Effector CD8-positive, alpha-beta T cell (primary cell): ENCODE measurements around the gene U2AF2.
A peak's percentile ranks its signal among the peaks of the same experiment; 100 is the strongest.

Source experiments
- DNase-seq: peaks from one replicate; lab custom pipeline; 2025; lab: John Stamatoyannopoulos, UW

Gene U2AF2

DNA sequence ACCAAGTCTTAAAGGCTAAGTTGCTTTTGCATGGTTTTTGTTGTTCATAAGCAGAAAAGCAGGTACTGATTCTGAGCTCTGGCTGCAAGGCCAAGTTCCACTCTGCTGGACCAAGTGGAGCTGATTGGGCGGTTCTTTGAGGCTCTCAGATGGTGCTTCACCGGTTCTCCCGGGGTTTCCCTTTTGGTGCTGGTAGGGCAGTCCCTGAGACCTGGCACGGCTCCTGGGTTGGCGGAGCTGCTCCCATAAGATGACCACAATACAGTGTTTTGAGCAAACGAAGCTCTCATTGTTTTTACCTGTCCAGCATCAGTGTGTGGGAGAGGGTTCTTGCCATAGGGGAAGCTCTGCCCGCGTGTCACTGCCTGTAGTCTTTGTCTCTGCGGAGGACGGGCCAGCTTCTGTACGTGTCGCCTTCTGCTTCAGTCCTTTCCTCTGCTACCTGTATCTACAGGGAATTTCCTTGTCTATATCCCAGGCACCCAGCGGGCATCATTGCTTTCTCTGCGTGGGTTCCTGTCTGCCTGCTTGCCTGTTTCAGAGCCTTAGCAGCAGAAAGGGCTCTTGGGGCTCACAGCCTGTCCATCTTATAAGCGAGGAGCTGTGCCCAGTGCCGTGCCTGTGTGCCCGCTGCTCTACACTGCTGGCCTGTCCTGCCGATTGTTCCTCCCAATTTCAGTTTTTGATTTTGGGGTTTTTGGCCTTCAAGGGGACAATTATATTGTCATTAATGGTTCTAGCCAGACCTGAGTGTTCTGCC is 2.3 kb downstream of the U2AF2 start:
- DNase-seq = no peak

DNA sequence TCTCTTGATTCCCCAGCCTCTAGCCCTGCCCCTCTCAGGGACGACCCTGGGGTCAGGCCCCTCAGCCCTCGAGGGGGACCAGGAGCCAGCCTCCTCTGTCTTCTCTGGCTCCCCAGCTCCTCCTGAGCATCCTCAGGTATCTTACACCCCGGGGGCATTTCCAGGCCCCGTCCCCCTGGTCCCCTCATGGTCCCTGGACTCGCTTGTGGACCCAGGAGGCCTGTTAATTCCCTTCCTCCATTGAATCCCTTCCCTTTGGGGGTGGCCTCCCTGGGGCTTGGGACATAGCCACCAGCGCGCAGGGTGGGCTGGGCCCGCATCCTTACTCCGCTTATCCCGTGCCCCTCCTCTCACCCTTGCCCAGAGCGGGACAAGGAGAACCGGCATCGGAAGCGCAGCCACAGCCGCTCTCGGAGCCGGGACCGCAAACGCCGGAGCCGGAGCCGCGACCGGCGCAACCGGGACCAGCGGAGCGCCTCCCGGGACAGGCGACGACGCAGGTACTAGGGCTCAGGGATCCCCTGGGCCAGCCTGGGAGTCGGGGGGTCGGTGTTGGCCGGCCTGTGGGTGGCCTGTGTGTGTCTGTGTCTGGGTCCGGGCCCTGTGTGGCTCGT is 4.1 kb downstream of the U2AF2 start:
- DNase-seq = no peak

DNA sequence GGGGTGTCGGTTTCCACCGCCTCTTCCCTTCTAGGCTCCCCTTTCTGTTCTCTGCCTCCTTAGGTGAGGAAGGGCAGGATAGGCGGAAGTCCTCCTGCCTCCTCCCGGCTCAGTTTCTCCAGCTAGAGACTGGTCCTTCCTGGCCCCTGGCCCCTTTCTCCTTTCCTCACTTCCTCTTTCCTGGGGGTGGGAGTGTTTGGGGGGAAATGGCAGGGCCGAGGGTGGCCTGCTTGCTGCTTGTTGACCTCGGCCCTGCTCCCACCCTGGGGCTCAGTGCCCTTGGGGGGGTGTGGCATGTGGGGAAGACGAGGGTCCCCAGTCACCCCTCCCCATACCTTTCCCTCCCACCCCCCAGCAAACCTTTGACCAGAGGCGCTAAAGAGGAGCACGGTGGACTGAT is 5.0 kb downstream of the U2AF2 start:
- no peak for DNase-seq

DNA sequence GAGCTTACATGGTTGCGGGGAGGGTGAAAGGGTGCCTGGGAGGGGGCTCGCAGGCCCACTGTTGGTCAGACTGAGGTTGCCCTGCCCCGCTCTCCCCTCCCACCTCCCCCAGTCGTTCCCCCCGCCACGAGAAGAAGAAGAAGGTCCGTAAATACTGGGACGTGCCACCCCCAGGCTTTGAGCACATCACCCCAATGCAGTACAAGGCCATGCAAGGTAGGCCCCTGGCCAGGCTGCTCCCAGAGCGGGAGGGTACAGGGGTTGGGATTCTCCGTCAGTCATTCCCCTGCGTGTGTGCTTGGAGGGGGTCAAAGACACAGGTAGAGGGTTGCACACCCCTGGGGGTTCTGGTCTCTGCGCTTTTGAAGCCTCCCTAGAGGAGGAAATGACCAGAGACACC is 5.6 kb downstream of the U2AF2 start:
- DNase-seq = no peak

DNA sequence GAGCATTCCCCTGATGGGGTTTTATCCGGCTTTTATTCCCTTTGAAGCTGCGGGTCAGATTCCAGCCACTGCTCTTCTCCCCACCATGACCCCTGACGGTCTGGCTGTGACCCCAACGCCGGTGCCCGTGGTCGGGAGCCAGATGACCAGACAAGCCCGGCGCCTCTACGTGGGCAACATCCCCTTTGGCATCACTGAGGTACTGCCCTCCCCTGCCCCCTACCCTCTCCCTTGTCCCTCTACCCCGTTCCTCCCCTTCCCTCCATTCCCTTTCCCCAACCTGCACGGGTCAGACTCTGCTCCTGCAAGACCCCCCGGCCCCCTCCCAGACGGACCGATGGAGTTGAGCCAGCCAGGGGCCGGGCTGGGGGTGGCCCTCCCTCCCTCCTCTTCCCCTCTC is 6.2 kb downstream of the U2AF2 start:
- no peak for DNase-seq

DNA sequence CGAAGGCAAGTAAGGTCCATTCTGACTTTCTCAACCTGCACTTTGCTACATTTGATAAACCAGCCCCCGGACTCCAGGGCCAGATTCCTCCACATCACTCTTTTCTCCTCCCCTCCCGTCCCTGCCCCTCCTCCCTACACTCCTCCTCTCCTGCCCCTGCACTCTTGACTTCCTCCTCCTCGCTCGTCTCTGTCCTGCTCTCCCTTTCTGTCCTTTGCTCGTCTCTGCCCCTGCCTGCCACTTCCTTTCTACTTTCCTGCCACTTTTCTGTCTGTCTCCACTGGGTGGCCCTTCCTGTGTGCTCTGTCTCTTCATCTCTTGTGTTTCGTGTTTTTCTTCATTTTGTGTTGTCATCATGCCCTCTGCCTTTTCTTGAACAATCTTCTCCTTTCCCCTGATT is 7.0 kb downstream of the U2AF2 start:
- DNase-seq = no peak

DNA sequence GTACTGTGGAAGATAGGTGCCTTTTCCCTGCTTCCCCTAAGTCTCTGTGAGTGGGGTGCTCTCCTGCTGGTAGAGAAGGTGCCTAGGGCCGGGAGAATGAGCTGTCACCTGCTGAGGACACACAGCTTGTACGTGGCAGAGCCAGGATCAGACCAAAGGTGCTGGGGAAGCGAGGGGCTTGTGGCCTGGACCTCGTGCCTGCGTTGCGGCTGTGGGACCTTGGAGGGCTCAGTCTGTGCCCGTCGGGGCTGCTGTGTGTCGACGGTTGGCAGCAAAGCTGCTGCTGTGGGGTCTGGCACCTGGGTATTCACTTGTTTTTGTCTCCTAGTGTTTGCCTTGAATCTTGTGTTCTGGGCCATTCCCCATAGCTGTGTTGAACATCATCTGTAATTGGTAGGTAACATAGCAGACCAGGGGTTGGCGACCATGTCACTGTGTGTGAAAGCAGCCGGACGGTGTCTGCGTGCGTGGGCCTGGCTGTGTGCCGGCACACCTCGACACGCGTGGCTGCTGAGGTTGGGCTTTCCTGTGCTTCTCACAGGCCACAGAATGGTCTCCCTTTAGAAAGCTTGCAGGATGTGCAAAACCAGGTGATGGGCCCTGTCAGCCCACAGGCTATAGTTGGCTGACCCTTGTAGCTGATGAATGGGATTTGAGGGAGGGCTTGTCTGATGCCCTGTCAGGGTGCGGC is 9.2 kb downstream of the U2AF2 start:
- no peak for DNase-seq

DNA sequence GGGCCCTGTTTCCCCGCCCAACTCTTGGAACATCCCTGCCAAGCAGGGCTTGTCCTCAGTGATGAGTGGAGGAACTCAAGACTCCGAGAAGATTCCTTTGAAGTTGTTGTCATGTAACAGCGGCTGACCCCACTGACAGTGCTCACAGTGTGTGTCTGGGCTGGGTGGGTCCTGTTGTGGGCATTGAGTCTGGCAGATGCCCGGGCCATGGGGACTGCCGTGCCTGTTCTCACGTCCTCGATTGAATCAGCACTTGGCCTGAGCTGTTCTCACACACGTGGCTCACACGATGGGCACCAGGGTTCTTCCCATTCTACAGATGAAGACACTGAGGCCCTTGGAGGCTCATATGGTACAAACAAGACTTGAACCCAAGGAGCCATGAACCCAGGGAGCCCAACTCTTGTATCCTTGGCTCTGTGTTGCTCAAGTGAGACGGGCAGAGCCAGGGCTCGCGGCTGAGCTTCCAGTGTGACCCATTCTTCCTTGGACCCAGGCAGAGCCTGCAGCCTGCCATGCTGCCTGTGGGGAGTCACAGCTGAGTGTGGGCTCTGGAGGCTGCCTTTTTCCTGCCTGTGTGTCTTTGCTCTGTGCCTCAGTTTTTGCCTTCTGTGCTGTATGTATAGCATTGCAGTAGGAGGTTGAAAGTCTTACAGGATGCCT is 11.6 kb downstream of the U2AF2 start:
- no peak for DNase-seq

DNA sequence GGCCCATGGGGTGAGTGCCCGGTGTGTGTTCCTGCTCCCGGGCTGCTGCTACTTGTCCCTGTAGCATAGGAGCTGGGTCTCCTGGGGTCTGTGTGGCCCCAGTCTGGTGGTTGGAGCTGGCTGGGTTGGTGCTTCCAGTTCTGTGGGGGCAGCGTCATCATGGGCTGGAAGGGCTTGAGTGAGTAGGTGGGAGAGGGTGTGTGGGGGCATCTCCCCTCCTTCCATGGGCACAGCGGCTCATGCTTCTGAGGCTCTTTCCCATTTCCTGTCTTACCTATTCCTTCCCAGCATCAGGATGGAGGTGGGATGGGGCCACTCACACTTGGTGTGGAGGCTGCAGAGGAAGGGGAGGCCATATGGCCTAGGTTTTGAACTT is 12.2 kb downstream of the U2AF2 start:
- no peak for DNase-seq

DNA sequence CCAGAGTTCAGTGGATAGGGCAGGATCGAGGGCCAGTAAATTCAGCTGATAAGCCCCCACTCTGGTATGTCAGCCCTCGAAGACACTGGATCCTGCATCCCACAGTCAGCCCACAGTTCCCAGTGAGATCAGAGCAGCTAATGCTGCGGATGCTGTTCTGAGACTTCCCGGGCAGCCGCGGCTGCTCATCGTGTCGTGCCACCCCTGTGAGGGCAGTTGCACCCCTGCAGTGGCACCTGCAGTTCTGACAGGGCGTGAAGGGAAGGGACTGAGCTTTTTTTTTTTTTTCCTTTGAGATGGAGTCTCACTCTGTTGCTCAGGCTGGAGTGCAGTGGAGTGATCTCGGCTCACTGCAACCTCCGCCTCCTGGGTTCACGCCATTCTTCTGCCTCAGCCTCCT is 12.7 kb downstream of the U2AF2 start:
- DNase-seq = no peak

DNA sequence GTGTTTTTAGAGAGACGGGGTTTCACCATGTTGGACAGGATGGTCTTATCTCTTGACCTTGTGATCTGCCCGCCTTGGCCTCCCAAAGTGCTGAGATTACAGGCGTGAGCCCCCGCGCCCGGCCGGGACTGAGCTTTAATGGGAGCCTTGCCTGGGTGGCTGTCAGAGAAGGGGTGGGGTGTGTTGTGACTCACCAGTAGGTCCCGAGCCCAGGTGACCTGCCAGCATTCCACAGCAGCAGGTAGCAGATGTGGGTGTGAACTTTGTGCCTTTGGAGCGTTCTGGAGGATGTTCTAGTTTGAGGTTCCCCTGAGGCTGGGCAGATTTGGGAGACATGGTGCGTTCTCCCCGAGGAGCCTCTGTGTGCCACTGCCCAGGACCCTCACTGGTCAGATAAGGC is 13.1 kb downstream of the U2AF2 start:
- DNase-seq = no peak

DNA sequence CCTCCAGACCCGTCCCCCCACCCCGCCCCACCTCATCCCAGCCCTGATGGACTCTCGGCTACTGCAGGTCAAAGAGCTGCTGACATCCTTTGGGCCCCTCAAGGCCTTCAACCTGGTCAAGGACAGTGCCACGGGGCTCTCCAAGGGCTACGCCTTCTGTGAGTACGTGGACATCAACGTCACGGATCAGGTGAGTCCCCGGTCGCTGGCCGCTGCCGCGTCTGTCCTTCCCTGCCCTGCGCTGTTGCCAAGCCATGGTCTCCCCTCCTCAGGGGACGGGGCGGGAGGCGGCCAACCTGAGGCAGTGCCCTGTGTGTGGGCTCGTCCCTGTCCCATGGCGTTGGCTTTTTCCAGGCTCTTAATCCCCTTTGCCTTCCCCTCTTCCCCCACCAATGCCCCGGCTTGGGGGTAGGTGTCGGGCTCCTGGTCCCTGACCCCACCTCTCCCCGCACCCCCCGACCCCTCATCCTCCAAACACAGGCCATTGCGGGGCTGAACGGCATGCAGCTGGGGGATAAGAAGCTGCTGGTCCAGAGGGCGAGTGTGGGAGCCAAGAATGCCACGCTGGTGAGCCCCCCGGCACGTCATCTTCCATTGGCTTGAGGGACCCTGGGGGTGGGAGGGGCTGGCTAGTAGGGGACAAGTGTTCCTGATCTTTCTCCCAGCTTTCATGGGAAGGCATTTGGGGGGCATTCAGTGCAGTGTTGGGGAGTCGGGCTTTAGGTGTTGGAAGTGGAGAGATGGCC is 13.9 kb downstream of the U2AF2 start:
- DNase-seq = no peak

DNA sequence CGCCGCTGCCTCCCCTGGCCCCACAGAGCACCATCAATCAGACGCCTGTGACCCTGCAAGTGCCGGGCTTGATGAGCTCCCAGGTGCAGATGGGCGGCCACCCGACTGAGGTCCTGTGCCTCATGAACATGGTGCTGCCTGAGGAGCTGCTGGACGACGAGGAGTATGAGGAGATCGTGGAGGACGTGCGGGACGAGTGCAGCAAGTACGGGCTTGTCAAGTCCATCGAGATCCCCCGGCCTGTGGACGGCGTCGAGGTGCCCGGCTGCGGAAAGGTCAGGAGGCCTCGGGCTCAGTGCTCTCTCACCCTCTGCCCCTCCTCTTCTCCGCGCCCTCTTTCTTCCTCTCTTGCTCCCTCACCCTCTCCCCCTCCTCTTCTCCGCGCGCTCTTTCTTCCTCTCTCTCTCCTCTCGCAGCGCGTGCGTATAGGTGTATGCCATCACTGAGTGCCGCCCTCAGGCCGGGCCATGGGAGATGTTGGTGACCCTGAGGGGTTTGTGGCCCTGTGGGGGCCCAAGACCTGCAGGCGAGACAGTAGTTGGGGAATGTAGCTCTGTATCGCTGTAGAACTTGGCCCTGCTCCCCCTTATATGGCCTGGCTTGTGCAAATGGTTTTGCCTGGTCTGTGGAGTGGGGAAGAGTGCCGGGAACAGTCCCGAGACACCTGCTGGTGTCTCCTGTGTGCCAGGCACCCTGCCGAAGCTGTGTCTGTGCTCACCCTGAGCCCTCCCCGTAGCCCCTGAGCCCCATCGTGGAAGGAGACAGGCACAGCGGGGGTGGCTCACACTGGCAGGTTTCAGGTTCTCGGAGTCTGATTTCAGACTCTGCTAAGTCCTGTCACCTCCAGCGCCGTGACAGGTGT is 14.8 kb downstream of the U2AF2 start:
- no peak for DNase-seq

DNA sequence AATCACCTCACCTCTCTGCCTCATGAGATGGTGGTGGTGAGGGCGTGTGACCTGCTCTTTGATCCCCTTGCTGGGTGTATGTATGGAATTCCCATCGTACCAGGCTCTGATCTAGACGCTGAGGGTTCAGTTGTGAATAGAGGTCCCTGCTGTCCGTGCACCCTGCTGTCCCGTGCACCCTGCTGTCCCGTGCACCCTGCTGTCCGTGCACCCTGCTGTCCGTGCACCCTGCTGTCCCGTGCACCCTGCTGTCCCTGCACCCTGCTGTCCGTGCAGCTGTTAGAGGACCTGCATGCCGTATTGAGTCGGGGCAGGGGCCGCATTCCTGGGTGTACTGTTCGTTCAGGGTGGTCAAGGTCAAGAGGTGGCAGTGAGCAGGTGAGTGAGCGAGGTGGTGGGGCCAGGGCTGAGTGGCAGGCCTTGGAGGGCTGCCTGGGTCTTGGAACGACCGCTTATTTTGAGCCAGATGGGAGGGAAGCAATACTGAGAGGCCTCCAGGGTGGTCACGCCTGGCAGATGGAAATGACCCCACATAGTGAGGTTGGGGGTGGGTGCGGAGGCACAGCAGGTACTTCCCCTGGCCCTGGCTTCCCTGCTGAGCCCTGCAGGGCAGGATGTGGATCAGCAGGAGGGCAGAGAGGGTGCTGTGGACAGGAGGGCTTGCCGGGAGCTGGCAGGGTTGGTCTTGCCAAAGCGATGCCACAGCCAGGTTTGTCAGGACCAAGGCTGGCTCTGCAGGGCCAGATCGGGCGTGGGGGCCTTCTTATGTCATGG is 15.6 kb downstream of the U2AF2 start:
- no peak for DNase-seq

DNA sequence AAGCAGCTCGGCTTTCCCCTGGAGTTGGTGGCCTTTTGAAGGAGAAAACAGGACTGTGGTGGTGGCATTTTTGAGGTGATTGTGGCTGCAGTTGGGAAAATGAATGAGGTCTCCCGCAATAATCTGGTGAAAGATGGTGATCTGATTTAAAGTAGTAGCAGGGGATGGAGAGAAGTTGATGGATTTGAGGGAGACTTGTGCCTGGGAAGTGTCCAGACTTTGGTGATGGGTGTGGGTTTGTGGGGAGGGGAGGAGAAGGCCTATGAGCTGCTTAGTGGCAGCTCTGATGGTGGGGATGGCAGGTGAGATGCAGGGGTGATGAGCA is 16.2 kb downstream of the U2AF2 start:
- DNase-seq = no peak

DNA sequence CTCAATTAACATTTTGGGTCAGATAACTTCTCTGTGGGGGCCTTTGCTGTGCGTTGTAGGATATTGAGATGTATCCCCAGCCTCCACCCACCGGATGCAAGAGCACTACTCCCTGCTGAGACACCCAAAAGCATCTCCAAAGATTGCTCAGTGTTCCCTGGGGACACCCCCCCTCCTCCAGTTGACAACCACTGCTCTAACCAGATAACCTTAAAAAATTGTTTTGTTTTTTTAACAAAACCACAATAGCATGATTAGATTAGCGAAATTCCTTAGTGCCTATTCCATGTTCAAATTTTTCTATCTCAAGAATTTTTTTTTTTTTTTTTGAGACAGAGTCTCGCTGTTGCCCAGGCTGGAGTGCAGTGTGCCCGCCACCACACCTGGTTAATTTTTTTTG is 17.6 kb downstream of the U2AF2 start:
- no peak for DNase-seq

DNA sequence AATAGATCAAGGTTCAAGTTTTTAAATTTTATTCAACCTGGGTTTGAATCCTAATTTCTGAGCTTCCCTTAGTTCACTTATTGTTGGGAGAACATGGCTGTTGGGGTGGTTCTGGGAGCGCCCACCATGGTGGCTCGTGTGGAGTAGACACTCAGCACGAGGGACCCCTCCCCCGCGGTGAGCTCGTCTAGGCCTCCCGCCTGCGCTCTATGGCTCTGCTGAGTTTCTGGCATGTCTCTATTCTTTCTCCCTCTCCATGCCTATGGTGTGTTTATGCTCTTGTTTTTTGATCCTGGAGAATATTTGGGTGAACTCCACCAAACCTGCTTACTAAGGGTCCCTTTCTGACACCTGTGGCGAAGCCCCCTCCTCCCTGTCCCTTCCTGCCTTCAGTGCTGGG is 18.6 kb downstream of the U2AF2 start:
- no peak for DNase-seq

DNA sequence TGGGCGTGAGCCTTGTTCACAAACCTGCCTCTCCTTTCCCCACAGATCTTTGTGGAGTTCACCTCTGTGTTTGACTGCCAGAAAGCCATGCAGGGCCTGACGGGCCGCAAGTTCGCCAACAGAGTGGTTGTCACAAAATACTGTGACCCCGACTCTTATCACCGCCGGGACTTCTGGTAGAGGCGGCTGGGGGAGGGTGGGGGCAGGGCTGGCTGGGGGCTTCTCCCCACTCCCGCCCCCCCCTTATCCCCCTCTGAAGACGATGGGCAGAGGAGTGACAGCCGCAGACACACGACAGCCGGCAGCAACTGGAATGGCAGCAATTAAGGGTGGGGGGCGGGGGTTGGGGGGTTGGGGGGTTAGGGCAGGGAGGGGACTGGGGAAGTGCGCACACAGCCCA is 19.1 kb downstream of the U2AF2 start:
- no peak for DNase-seq

DNA sequence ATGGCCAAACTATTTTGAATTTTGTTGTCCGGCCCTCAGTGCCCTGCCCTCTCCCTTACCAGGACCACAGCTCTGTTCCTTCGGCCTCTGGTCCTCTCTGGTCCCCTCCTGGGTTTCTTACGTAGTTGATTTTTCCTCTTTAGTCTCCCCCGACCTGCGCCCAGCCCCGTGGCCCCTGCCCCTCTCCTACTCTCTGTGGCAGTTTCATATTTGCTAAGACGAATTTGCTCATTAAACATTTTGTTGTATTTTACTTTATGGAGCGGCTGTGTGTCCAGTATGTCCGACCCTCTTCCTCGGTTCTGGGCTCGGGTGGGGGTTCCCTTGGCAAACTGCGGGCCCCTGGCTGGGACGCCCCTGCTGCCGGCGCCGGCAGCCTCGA is 19.6 kb downstream of the U2AF2 start:
- no peak for DNase-seq

DNA sequence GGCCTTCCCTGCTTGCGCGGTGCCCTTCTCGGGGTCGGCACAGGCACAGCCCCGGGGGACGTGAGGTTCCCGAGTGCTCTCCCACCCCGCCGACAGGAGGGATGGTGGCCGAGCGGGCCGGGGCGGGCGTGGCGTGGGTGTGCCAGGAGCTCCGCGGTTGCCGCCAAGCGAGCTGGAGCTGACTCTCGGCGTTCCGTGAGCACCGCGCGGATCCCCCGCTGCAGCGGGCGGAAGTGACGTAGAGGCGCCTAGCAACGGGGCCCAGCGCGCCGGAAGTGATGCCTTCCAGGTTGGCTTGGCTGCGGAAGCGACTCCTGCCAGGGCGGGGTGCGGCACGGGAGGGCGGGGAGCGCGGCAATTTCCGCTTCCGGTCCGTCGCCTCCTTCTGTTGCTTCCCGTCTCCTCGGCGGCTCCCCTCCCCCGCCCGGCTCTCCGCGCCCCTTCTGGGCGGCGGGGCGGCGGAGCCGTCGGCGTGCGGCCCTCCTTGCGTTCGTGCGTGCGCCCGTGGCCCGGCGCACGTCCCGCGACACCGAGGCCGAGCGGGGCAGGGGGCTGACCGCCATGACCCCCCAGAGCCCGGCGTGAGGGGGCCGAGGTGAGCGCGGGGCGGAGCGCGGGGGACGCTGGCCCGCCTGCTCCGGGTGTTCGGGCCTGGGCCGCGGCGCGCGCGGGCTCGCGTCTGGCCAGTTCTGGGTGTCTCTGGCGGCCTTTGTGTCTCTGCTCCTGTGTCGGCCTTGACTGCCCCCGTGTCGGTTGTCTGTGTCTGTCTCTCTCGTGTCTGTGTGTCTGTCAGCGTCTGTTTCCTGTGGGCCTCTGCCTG is 20.2 kb downstream of the U2AF2 start, which contains the start of gene EPN1:
Gene EPN1, plus strand, starts transcription at position 386 of the 820 bp plus-strand sequence. CDS start 3,402 bp downstream, outside the sequence.
- peak; percentile 96 for DNase-seq
